ENCODE results near the gene BLCAP.
"Not testable (repeated sequence)": the region's sequence is repeated elsewhere in the genome, so short reads cannot be mapped to it uniquely, and the experiment has no call there.

The BLCAP gene

DNA sequence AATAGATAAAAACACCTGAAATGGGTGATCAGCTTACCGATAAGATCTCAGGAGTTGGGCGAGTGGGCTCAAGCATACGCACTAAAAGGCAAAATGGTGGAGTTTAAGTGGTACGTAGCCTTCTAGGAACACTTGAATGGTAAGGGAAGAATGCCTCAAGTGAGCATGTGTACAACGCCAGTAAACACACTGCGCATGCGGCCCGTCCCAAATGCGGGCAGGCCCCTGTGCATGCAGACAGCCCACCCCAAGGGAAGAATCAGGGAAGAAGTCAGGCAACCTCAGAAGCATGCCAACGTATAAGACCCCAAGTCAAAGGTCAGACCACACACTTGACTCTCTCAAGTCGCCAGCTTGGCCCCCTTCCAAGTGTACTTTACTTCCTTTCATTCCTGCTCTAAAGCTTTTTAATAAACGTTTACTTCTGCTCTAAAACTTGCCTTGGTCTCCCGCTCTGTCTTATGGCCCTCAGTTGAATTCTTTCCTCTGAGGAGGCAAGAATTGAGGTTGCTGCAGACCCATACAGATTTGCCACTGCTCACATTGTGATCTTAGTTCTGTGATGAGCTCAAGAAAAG, 27.1 kb upstream of the BLCAP start:
- DNase-seq: not testable (repeated sequence)

DNA sequence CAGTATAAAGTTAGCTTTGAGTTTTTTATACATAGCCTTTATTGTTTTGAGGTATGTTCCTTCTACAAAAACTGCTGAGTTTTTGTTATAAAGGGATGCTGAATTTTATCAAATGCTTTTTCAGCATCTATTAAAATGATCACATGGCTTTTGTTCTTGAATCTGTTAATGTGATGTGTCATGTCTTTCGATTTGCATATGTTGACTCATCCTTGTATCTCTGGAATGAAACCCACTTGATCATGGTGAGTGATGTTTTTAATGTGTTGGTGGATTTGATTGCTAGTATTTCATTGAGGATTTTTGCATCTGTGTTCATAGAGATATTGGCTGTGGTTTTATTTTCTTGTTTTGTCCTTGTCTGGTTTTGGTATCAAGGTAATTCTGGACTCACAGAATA, 24.7 kb upstream of the BLCAP start:
- no peak for DNase-seq

- not testable (repeated sequence) for DNase-seq
Measured at GRCh38 chr20:37551660-37552059, 24.0 kb upstream of the BLCAP start.

- DNase-seq: not testable (repeated sequence)
Measured at GRCh38 chr20:37550101-37550920, 22.6 kb upstream of the BLCAP start.

DNA sequence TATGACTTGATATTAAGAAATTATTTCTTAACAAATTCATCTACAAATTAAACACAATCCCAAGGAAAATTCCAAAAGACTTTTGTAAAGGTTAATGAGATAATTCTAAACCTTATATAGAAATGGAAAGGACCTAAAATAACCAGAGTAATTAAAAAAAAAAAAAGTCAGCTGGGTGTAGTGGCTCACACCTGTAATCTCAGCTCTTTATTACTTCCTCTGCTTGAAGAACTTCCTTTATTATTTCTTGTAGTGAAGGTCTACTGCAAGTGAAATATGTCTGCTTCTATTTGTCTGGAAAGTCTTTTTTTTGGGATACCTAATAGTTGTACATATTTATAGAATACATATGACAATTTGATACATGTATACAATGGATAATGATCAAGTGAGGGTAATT, 20.2 kb upstream of the BLCAP start:
- DNase-seq: no peak

DNA sequence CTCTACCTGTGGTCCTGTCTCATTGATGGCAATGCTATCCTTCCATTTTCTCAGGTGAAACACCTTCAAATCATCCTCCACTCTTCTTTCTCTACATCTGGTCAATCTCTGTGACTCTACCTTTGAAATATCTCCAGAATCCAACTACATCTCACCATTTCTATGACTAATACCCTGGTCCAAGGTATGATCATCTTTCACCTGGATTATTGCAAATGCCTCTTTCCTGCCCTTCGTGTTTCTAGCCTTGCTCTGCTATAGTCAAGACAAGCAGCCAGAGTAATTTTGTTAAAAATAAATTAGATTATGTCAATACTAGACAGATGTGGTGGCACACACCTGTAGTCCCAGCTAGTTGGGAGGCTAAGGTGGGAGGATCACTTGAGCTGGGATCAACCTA, 17.8 kb upstream of the BLCAP start:
- no peak for DNase-seq

GRCh38 chr20:37544386-37544785, 16.7 kb upstream of the BLCAP start:
- DNase-seq: no peak

- DNase-seq: no peak
Measured at GRCh38 chr20:37543828-37544227, 16.2 kb upstream of the BLCAP start.

DNA sequence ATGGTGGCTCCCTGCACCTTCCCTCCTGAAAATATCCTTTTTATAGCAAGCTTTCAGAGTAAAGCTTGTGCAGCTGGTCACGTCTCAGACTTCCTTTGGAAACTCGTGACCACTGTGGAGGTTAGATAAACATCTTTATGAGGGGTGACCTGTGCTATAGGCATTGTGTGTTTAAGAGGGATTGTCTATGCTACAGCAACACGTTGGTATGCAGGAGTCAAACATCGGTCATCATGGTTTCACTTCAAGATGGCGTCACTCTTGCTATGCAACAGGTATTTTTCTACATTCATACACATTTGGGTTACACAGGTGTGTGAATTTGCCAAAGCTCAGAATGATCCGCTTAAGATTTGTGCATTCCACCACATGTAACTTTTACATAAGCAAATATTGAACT, 14.6 kb upstream of the BLCAP start:
- no peak for DNase-seq

DNA sequence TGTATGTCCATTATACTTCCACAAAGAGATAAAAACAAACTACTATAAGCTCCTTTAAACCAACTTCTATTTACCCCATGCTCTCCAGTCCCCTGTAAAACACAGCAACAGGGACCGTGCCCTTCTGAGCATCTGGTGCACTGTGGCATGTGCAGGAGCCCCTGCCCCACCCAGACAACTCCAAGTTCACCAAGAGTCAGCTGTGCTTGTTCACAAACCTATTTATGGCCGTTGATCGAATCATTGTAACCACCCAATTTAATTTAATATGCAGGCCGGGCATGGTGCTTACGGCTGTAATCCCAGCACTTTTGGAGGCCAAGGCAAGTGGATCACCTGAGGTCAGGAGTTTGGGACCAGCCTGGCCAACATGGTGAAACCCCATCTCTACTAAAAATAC, 13.7 kb upstream of the BLCAP start:
- no peak for DNase-seq

DNA sequence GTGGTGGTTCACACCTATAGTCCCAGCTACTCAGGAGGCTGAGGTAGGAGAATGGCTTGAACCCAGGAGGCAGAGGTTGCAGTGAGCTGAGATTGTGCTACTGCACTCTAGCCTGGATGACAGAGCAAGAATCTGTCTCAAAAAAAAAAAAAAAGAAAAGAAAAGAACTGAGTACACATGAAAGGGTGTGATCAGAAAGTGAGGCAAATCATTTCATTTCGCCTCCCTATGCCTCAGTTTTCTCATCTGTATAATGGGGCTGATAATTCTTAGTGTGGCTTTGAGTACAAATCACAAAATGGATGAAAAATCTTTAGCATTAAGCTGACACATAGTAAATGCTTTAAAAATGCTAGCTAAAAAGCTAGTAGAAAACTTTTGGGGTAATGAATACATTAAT, 13.2 kb upstream of the BLCAP start:
- not testable (repeated sequence) for DNase-seq

- no peak for DNase-seq
Measured at GRCh38 chr20:37540001-37540400, 12.3 kb upstream of the BLCAP start.

- no peak for DNase-seq
Measured at GRCh38 chr20:37539424-37539823, 11.7 kb upstream of the BLCAP start.

- DNase-seq: no peak
Measured at GRCh38 chr20:37538003-37538402, 10.3 kb upstream of the BLCAP start.

DNA sequence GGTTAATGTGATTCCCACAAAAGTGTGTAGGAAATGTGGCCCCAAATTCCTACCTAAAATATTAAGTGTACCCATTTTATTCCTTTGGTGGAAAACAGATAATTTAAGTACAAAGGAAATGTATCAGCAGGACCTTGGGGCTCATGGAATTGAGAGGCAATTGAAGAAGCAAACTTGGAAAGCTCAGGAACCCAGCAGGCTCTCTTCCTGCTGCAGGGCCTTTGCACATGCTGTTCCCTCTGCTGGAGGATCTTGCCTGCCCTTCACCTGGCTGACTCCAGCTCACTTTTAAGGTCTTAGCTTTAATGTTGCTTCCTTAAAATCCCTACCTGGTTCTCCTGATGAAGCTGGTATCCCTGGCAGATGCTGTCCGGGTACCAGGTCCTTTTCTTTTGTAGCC, 9.8 kb upstream of the BLCAP start:
- no peak for DNase-seq

DNA sequence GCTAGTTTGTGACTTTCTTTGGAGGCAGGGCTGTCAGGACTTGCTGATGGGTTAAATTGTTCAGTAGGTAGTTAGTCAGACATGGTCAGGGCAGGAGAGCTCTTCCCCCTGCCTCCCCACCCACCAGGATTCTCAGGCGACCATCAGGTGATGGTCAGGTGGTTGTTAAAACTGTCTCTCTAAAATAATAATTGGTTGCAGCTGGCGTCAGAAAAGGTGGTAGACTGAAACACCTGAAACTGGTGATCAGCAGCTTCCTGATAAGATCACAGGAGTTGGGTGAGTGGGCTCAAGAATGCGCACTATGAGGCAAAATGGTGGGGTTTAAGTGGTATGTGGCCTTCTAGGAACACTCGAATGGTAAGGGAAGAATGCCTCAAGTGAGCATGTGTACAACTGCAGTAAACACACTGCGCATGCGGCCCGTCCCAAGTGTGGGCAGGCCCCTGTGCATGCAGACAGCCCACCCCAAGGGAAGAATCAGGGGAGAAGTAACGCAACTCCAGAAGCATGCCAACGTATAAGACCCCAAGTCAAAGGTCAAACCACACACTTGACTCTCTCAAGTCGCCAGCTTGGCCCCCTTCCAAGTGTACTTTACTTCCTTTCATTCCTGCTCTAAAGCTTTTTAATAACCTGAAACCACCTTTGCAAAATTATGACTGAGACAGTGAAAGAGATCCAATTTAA, 7.9 kb upstream of the BLCAP start:
- DNase-seq: no peak

- DNase-seq: peak; percentile 90
Measured at GRCh38 chr20:37534401-37535157, 6.9 kb upstream of the BLCAP start.

GRCh38 chr20:37533154-37533715, 5.6 kb upstream of the BLCAP start:
- no peak for DNase-seq

DNA sequence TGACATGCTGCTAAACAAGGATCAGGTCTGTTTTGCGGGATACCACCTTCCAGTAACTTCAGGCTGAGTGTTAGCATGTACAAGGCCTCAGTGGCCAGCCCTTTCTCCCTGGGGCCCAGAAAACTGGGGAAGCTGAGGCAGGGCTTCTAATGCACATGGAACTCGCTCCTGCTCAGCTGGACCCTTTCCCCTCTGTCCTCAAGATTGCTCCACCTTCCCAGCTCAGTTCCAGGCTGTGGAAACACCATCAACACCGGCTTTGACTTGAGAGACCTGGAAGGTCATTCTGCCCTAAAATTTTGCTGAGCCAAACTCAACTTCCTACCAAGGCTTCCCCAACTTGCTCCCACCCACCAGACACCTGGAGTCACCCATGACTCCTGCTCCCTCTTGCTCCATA, 4.2 kb upstream of the BLCAP start:
- no peak for DNase-seq

DNA sequence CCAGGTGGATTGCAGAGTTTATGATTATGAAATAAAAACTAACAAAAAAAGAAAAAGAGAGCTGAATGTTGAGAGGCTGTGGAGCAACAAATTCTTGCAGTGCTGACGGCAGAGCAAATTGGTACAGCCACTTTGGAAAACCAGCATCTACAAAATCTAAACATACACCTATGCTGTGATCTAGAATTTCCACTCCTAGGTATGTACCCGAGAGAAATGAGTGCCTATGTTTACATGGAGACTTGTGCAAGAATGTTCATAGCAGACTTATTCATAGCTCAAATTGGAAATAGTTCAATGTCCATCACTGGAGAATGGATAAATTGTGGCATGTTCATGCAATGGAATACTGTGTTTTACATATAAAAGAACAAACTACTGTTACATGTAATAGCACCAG, 3.0 kb upstream of the BLCAP start:
- no peak for DNase-seq

DNA sequence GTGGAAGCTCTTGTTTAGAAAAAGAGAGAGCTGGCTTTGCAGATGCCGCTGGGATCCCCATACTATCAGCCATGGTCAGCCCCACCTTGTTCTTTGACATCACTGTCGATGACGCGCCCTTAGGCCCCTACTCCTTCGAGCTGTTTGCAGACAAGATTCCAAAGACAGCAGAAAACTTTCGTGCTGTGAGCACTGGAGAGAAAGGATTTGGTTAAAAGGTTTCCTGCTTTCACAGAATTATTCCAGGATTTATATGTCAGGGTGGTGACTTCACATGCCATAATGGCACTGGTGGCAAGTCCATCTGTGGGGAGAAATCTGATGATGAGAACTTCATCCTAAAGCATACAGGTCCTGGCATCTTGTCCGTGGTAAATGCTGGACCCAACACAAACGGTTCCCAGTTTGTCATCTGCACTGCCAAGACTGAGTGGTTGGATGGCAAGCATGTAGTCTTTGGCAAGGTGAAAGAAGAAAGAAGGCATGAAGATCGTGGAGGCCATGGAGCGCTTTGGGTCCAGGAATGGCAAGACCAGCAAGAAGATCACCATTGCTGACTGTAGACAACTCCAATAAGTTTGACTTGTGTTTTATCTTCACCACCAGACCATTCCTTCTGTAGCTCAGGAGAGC, 2.4 kb upstream of the BLCAP start:
- no peak for DNase-seq

DNA sequence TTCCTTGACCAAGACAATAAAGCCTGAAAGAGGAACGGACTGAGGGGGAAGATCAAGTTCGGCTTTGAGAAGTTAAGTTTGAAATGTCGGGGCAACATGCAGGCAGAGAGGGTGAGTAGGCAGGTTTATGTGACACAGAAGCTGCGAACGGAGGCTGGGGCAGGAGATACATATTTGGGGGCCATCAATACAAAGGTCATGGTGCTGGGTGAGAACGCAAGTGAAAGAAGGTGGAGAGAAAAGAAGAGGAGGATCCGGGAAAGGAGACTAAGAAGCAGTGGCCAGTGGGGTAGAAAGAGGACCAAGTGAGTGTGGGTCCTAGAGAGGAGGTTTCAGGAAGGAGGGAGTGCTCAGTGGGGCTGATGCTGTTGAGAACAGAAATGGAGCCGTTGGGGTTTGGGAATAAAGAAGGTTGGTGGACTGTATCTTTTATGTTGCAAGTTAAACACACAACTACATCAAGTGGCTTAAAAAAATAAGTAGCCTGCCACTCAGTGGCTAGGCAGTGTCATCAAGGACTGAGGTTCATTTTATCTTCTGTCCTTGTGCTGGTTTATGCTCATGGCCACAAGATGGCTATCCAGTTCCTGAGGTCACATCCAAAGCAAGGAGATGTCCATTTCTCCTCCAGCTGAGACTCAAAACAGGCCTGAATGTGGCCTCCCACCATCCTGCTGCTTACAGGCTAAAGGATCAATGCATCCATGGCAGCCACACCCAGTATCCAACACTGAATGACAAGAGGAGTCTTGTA, 1.7 kb upstream of the BLCAP start:
- no peak for DNase-seq
